ENCODE results near the gene GNA14.
"Not testable (repeated sequence)": the region's sequence is repeated elsewhere in the genome, so short reads cannot be mapped to it uniquely, and the experiment has no call there.

Gene GNA14

GRCh38 chr9:77648234-77649108 is at the start of gene GNA14:
TSS of gene GNA14 (minus strand) at chr9:77648322. CDS start at chr9:77647793, 529 bp downstream.
- no peak for DNase-seq

DNA sequence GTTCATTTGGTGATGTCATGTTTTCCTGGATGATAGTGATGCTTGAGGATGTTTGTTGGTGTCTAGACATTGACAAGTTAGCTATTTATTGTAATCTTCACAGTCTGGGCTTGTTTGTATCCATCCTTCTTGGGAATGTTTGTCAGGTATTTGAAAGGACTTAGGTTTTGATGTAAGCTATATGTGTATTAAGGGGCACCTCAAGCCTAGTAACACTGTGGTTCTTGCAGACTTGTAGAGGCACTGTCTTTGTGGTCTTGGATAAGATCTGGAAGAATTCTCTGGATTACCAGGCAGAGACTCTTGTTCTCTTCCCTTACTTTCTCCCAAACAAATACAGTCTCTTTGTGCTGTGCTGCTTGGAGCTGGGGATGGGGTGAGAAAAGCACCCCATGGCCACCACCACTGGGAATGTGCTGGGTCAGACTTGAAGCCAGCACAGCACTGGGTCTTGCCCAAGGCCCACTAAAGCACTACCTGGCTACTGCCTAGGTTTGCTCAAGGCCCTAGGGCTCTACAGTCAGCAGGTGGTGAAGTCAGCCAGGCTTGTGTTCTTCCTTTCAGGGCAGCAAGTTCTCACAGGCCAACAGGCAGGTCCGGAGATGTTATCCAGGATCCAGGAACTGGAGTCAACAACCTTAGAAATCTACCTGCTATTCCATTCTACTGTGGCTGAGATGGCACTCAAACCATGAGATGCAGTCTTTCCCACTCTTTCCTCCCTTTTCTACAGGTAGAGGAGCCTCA is 49.3 kb upstream of the GNA14 start:
- no peak for DNase-seq

DNA sequence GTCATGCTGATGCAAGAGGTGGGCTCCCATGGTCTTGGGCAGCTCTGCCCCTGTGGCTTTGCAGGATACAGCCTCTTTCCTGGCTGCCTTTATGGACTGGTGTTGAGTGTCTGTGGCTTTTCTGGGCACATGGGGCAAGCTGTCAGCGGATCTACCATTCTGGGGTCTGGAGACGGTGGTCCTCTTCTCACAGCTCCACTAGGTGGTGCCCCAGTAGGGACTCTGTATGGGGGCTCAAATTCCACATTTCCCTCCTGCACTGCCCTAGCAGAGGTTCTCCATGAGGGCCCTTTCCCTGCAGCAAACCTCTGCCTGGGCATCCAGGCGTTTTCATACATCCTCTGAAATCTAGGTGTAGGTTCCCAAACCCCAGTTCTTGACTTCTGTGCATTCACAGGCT is 42.6 kb upstream of the GNA14 start:
- not testable (repeated sequence) for DNase-seq

DNA sequence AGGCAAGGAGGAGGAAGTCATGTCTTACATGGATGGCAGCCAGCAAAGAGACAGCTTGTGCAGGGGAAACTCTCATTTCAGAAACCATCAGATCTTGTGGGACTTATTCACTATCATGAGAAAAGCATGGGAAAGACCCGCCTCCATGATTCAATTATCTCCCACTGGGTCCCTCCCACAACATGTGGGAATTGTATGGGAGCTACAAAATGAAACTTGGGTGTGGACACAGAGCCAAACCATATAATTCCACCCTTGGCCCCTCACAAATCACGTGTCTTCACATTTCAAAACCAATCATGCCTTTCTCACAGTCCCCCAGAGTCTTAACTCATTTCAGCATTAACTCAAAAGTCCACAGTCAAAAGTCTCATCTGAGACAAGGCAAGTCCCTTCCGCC is 42.0 kb upstream of the GNA14 start:
- not testable (repeated sequence) for DNase-seq

DNA sequence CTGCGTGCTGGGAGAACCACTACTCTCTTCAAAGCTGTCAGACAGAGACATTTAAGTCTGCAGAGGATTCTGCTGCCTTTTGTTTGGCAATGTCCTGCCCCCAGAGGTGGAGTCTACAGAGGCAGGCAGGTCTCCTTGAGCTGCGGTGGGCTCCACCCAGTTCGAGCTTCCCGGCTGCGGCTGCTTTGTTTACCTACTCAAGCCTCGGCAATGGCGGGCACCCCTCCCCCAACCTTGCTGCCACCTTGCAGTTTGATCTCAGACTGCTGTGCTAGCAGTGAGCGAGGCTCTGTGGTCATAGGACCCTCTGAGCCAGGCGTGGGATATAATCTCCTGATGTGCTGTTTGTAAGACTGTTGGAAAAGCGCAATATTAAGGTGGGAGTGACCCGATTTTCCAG is 39.6 kb upstream of the GNA14 start:
- DNase-seq, result not testable (repeated sequence)

DNA sequence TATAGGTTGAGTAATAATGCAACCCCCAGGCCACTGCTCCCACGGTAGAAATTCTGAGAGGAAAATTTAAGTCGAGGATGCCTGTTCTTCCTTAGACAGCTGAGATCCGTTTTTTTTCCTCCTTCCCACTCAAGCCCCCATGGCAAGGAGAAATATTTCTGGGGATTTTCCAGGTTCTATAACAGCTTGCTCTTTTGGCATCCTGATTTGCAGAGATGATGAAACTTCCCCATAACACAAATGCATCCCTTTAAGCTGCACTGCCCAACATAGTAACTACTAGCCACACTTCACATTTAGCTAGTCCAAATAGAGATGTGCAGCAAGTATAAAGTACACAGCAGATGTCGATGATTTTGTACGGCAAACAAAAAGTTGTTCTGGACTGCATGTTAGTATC is 32.5 kb upstream of the GNA14 start:
- no peak for DNase-seq

GRCh38 chr9:77679661-77680368 is 31.7 kb upstream of the GNA14 start:
- DNase-seq, result no peak

- no peak for DNase-seq
Measured at GRCh38 chr9:77679088-77679487, 31.0 kb upstream of the GNA14 start.

DNA sequence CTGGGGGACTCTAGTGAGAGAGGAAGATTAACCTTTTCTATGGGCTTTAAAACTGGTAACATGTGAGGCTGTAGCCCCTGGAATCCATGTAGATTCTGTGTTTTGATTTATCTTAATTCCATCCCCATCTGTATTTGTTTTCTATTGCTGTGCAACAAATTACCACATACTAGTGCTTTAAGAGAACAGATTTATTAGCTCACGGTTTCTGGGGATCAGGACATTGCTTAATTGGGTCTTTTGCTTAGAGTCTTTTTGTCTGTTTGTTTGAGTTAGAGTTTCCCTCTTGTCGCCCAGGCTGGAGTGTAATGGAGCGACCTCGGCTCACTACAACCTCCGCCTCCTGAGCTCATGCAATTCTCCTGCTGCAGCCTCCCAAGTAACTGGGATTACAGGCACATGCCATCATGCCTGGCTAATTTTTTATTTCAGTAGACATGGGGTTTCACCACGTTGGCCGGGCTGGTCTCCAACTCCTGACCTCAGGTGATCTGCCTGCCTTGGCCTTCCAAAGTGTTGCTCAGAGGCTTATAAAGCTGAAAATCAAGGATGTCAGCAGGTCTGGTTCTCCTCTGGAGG is 29.9 kb upstream of the GNA14 start:
- DNase-seq, result no peak

- DNase-seq, result no peak
Measured at GRCh38 chr9:77677397-77677796, 29.3 kb upstream of the GNA14 start.

- no peak for DNase-seq
Measured at GRCh38 chr9:77673941-77674791, 26.0 kb upstream of the GNA14 start.

- DNase-seq, result no peak
Measured at GRCh38 chr9:77672183-77672582, 24.1 kb upstream of the GNA14 start.

DNA sequence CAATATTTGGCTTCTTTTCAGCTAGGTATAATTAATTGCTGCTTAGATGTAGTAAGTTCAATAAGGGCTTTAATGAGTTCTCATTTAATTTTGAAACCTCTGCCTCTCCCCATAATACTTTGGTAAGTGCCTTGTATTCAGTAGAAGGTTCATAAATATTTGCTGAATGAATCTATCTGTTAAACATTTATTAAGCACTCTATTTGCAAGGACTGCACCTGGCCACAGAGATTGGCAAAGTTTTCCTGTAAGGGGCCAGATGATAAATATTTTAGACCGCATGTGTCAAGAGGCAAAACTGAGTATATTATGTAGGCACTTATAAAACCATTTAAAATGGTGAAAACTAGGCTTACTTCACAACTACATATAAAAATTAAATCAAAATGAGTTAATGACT is 19.0 kb upstream of the GNA14 start:
- no peak for DNase-seq

DNA sequence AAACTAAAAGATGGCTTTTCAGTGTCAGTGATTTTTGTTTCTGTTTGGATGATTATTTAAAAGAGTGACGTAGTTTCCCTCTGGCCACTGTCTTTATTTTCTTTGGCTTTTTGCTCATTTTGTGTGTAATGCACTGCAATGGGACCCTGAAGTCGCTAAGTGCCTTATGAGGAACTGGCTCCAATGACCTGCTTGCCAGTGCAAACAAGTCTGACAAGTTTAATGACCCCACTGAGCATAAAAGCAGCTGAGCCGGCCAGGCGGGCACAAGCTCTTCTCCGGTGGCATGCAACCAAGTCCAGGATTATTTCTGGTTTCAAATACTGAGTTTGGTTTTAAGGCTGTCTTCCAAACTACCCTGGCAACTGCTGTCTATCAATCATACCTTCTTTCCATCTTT is 15.6 kb upstream of the GNA14 start:
- no peak for DNase-seq

GRCh38 chr9:77661566-77662085 is 13.5 kb upstream of the GNA14 start:
- no peak for DNase-seq

GRCh38 chr9:77659926-77660325 is 11.8 kb upstream of the GNA14 start:
- DNase-seq, result no peak

- DNase-seq, result no peak
Measured at GRCh38 chr9:77651203-77651602, 3.1 kb upstream of the GNA14 start.

GRCh38 chr9:77649109-77649812 is 1.1 kb upstream of the GNA14 start:
- no peak for DNase-seq

GRCh38 chr9:77647267-77648233 is 572 bp downstream of the GNA14 start:
- DNase-seq, result no peak

GRCh38 chr9:77643871-77644270 is 4.3 kb downstream of the GNA14 start:
- DNase-seq, result no peak
